Spleen (tissue), 11 donors: Measurements from ENCODE around the gene PTGR1. TPM values are rescaled to one million over a fixed set of nuclear protein-coding genes. Genes with fewer than 3 reads are reported as not detected.

Experiments used
- DNase-seq: peaks from one replicate; pipeline ENCODE4 v3.0.0-alpha.2; 2020
- H3K27ac ChIP-seq, 8 donors: fragments of 200-600 bp; sonication (generic) in 7 of 8; 1 replicate in 4 of 8; 2 replicates in 4 of 8; pipeline versions ENCODE4 v1.5.0 to v1.8.0; 2016 to 2021; ENCODE audit warnings: inconsistent platforms in 4 of 8, mild to moderate bottlenecking in 4 of 8, moderate library complexity in 1 of 8
- H3K27me3 ChIP-seq, 7 donors: fragments of 200-600 bp; sonication (generic) in 6 of 7; replicated peaks in 1 of 7; 1 replicate in 4 of 7; 2 replicates in 3 of 7; pipeline versions ENCODE4 v1.5.0 to v1.8.0; 2016 to 2021; ENCODE audit warnings: inconsistent platforms in 3 of 7, mild to moderate bottlenecking in 1 of 7
- H3K36me3 ChIP-seq, 6 donors: fragments of 200-600 bp; sonication (generic) in 5 of 6; 1 replicate in 4 of 6; 2 replicates in 2 of 6; pipeline versions ENCODE4 v1.5.0 to v1.8.0; 2016 to 2021; ENCODE audit warnings: inconsistent platforms in 2 of 6
- H3K4me1 ChIP-seq, 6 donors: fragments of 200-600 bp; sonication (generic) in 5 of 6; 1 replicate in 3 of 6; 2 replicates in 3 of 6; pipeline versions ENCODE4 v1.5.0 to v1.8.0; 2016 to 2021; ENCODE audit warnings: inconsistent platforms in 3 of 6
- H3K4me3 ChIP-seq, 8 donors: fragments of 200-600 bp; sonication (generic) in 7 of 8; 1 replicate in 4 of 8; 2 replicates in 4 of 8; pipeline versions ENCODE4 v1.5.0 to v1.8.0; 2016 to 2021; ENCODE audit warnings: inconsistent platforms in 4 of 8, mild to moderate bottlenecking in 4 of 8, moderate library complexity in 2 of 8
- H3K9me3 ChIP-seq, 8 donors: fragments of 200-600 bp; sonication (generic) in 7 of 8; 1 replicate in 4 of 8; 2 replicates in 4 of 8; pipeline versions ENCODE4 v1.5.0 to v1.8.0; 2016 to 2021; ENCODE audit warnings: inconsistent platforms in 4 of 8
- CTCF ChIP-seq, 11 experiments: fragments of 200-600 bp in 7 of 11; fragments of 450-650 bp in 4 of 11; sonication (generic) in 4 of 11; IDR thresholded peaks in 8 of 11; conservative IDR thresholded peaks in 3 of 11; 1 replicate in 7 of 11; 2 replicates in 4 of 11; pipeline versions ENCODE4 v1.4.0 to v1.8.0; 2016 to 2021; ENCODE audit warnings: antibody characterized with exemption in 11 of 11, inconsistent platforms in 4 of 11, mild to moderate bottlenecking in 1 of 11
- POLR2A ChIP-seq, 3 donors: fragments of 450-650 bp; IDR thresholded peaks; one replicate each; pipeline ENCODE4 v1.5.1; 2017; ENCODE audit warnings: antibody characterized with exemption in 3 of 3, mild to moderate bottlenecking in 1 of 3
- POLR2AphosphoS5 ChIP-seq, 3 donors: sonication (generic); formaldehyde crosslinking; IDR thresholded peaks; one replicate each; pipeline ENCODE4 v1.5.1; 2017; ENCODE audit warnings: antibody characterized with exemption in 3 of 3
- WGBS, 5 donors: extraction: QIAGEN DNeasy Blood & Tissue Kit in 3 of 5; methylation state at CpG; one replicate each; pipeline versions ENCODE4 v1.1.5 to v1.1.7; 2013 to 2018; 5-methylcytosine and 5-hydroxymethylcytosine counted together
- intact Hi-C: fragments of 100-400 bp; cut with DNase I; formaldehyde crosslinking; loops from one replicate; pipeline ENCODE4 v1.15.0; 2023; ENCODE audit warnings: low total_unique reads
- polyA plus RNA-seq, 3 donors: library from polyadenylated mRNA; stranded (reverse); fragments of 200-250 nt; gene quantifications; one replicate each; pipeline ENCODE4 v1.2.1, GENCODE V29; 2013
- total RNA-seq, 7 donors: library from RNA; depleted of rRNA in 3 of 7; stranded (reverse); fragments of >200 nt in 3 of 7; fragmentation: NEBNext Ultra II Directional in 4 of 7; extraction: Animal tissue kit (Norgen Biotek cat#: 25700) in 4 of 7; gene quantifications; one replicate each; pipeline versions ENCODE4 v1.1.0 to v1.2.1, GENCODE V29; 2016 to 2021
- donor health status: healthy with polysubstance abuse.
- donor health status: DM: no; HTN: no; CAD: no; lungs with moderate emphysema.
- donor health status: DM: no; HTN: no; CAD: no.
- donor health status: Bipolar disorder and iron deficiency.
- donor health status: healthy.
- donor health status: DM: no; HTN: no; CAD: no.
- donor health status: DM: yes; HTN: yes; CAD: no.

Gene PTGR1
- total and polyA plus RNA-seq, 10 donors, result 2.8 to 14.6 (median 9.6) TPM

DNA sequence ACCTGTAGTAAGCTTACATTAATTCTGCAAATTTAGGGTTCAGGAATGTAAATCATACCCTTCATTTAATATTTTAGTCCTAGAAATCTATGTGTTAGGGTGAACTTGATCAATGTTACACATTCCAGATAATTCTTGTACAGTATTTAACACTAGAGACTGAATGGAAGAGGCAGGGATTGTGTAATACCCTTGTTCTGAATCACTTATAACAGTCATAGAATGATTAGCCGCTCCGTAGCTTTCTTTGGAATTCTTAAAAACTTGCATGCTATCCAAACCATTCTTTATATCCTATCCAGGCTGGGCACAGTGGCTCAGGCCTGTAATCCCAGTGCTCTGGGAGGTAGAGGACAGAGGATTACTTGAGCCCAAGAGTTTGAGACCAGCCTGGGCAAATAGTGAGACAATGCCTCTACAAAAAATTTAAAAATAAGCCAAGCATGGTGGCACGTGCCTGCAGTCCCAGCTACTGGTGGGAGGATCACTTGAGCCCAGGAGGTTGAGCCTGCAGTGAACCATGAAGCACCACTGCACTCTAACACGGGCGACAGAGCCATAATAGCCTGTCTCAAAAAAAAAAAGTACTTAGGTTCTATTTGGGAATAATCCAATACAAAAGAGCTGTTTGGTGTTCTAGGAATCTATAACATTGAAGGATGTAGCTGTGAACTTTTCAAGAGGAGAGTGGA, 66.2 kb downstream of the PTGR1 start:
- Histone ChIP-seq H3K27ac (no peak overlapping the region), H3K36me3 (peaks cover 5 to 97% (median 55%) of the 10 kb centered on the region in 6 donors), H3K27me3 (no peaks in the 10 kb centered on the region), H3K4me3 (no peak overlapping the region), H3K4me1 (no peaks in the 10 kb centered on the region), H3K9me3 (peaks cover 6 to 75% (median 62%) of the 10 kb centered on the region in 8 donors)
- intact Hi-C loops, result no loop called here
- no peak for TF ChIP-seq CTCF (IDR thresholded peaks at IDR 0.05 in 8 of 11, conservative IDR thresholded peaks at IDR 0.05 in 3 of 11)
- TF ChIP-seq POLR2AphosphoS5 (IDR thresholded peaks at IDR 0.05), result no peak
- no peak for TF ChIP-seq POLR2A (IDR thresholded peaks at IDR 0.05)
- WGBS, 5 donors, result 82 to 94% (median 91%) methylated on average over 5 of the region's 5 CpGs
- DNase-seq, result no peak

DNA sequence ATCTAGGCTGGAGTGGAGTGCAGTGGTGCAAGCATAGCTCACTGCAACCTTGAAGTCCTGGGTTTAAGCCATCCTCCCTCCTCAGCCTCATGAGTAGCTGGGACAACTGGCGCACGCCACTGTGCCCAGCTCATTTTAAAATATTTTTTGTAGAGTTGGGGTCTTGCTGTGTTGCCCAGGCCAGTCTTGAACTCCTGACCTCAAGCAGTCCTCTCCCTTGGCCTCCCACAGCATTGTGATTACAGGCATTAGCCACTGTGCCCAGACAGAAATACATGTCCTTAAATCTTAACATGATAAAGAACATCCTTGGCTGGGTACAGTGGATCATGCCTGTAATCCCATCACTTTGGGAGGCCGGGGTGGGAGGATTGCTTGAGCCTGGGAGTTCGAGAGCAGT, 67.7 kb downstream of the PTGR1 start:
- WGBS, 5 donors, result 83 to 98% (median 95%) methylated on average over 4 of the region's 4 CpGs
- Histone ChIP-seq H3K4me3 (no peak overlapping the region), H3K27ac (no peak overlapping the region), H3K27me3 (no peaks in the 10 kb centered on the region), H3K36me3 (peaks cover 5 to 89% (median 43%) of the 10 kb centered on the region in 6 donors), H3K9me3 (peaks cover 0 to 59% (median 47%) of the 10 kb centered on the region in 8 donors), H3K4me1 (peaks cover 0 to 2% (median 0%) of the 10 kb centered on the region in 6 donors)
- DNase-seq, result no peak
- no peak for TF ChIP-seq CTCF (IDR thresholded peaks at IDR 0.05 in 8 of 11, conservative IDR thresholded peaks at IDR 0.05 in 3 of 11)
- no peak for TF ChIP-seq POLR2A (IDR thresholded peaks at IDR 0.05)
- no peak for TF ChIP-seq POLR2AphosphoS5 (IDR thresholded peaks at IDR 0.05)
- intact Hi-C loops, result no loop called here

DNA sequence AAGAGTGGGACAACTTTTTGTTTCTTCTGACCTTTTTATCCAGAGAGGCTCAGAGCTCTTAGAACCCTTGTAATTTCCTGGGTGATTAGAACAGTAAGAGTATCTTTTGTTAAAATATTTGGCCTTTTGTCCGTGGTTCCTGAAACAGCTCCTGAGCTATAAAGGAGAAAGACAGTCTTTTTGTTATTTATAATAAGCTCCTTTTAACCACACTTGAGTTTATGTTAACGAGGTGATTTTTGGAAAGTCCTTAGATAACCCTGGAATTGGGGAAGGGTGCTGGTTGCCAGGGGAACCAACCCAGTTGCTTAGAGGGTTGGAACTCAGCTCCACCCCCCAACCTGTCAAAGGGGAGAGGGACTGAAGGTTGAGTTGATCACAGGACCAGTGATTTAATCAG, 69.7 kb downstream of the PTGR1 start:
- no peak for TF ChIP-seq POLR2AphosphoS5 (IDR thresholded peaks at IDR 0.05)
- TF ChIP-seq POLR2A (IDR thresholded peaks at IDR 0.05), result no peak
- no peak for TF ChIP-seq CTCF (IDR thresholded peaks at IDR 0.05 in 8 of 11, conservative IDR thresholded peaks at IDR 0.05 in 3 of 11)
- WGBS, 5 donors, result 39 to 47% (median 42%) methylated on average over 2 of the region's 2 CpGs
- peaks cover 5 to 70% (median 25%) of the 10 kb centered on the region in 6 donors for H3K36me3 ChIP-seq

DNA sequence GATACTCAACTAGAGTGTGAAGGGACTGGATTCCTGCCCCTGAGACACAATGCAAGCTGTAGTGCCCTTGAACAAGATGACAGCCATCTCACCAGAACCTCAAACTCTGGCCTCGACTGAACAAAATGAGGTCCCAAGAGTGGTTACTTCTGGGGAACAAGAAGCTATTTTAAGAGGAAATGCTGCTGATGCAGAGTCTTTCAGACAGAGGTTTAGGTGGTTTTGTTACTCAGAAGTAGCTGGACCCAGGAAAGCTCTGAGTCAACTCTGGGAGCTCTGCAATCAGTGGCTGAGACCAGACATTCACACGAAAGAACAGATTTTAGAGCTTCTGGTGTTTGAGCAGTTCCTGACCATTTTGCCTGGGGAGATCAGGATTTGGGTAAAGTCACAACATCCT, 72.1 kb downstream of the PTGR1 start:
- peaks cover 0 to 16% (median 3%) of the 10 kb centered on the region in 8 donors for H3K9me3 ChIP-seq
- TF ChIP-seq POLR2A (IDR thresholded peaks at IDR 0.05) (no peak), POLR2AphosphoS5 (IDR thresholded peaks at IDR 0.05) (no peak)

More for the DNA sequence above, 69.7 kb downstream of the PTGR1 start:
- Histone ChIP-seq H3K4me3 (no peak overlapping the region), H3K4me1 (peaks cover 5 to 22% (median 12%) of the 10 kb centered on the region in 6 donors), H3K27ac (no peak overlapping the region), H3K9me3 (peaks cover 0 to 40% (median 27%) of the 10 kb centered on the region in 8 donors), H3K27me3 (peaks cover 0 to 13% (median 0%) of the 10 kb centered on the region in 7 donors)
- no peak for DNase-seq
- intact Hi-C loops, result no loop called here

More for the DNA sequence above, 72.1 kb downstream of the PTGR1 start:
- intact Hi-C loops, result no loop called here
- peaks cover 5 to 25% (median 14%) of the 10 kb centered on the region in 6 donors for H3K4me1 ChIP-seq
- H3K36me3 ChIP-seq, result peaks cover 0 to 46% (median 8%) of the 10 kb centered on the region in 6 donors
- peaks cover 0 to 17% (median 0%) of the 10 kb centered on the region in 7 donors for H3K27me3 ChIP-seq
- DNase-seq, result no peak
- H3K4me3 ChIP-seq, result no peak overlapping the region
- no peak overlapping the region for H3K27ac ChIP-seq
- 82 to 94% (median 85%) methylated on average over 2 of the region's 2 CpGs for whole genome bisulfite sequencing, 5 donors
